ENCODE data around the gene ECE2.
A peak's percentile ranks its signal among the peaks of the same experiment; 100 is the strongest.

ECE2 gene

GRCh38 chr3:184300378-184300720, 24.5 kb downstream of the ECE2 start:
- H3K4me3 ChIP-seq (ENCODE audit: low read length): peak overlapping the region; percentile 68
- DNase-seq (ENCODE audit: low read depth, low spot score): no peak

GRCh38 chr3:184305577-184305976, 29.8 kb downstream of the ECE2 start:
- no peak overlapping the region for H3K4me3 ChIP-seq (ENCODE audit: low read length)
- no peak for DNase-seq (ENCODE audit: low read depth, low spot score)

- no peak for DNase-seq (ENCODE audit: low read depth, low spot score)
- no peak overlapping the region for H3K4me3 ChIP-seq (ENCODE audit: low read length)
Measured at GRCh38 chr3:184306341-184306972, 30.6 kb downstream of the ECE2 start.

- DNase-seq (ENCODE audit: low read depth, low spot score): no peak
Measured at GRCh38 chr3:184307915-184308314, 32.1 kb downstream of the ECE2 start.

GRCh38 chr3:184308744-184309143, 32.9 kb downstream of the ECE2 start:
- DNase-seq (ENCODE audit: low read depth, low spot score): no peak
- no peak overlapping the region for H3K4me3 ChIP-seq (ENCODE audit: low read length)

More at GRCh38 chr3:184307915-184308314, 32.1 kb downstream of the ECE2 start:
- no peak overlapping the region for H3K4me3 ChIP-seq (ENCODE audit: low read length)

- H3K4me3 ChIP-seq (ENCODE audit: low read length): no peak overlapping the region
- no peak for DNase-seq (ENCODE audit: low read depth, low spot score)
Measured at GRCh38 chr3:184311633-184312032, 35.8 kb downstream of the ECE2 start.

- peak; percentile 85 for DNase-seq (ENCODE audit: low read depth, low spot score)
Measured at GRCh38 chr3:184314363-184314699, 38.5 kb downstream of the ECE2 start, which contains the start of gene EIF4G1. Gene EIF4G1, plus strand, starts transcription at chr3:184314606. Its CDS starts 1,191 bp downstream, at chr3:184315797.

GRCh38 chr3:184314700-184315542, 39.1 kb downstream of the ECE2 start:
- peak overlapping the region; percentile 87 for H3K4me3 ChIP-seq (ENCODE audit: low read length)
- no peak for DNase-seq (ENCODE audit: low read depth, low spot score)

More at GRCh38 chr3:184314363-184314699, 38.5 kb downstream of the ECE2 start, which contains the start of gene EIF4G1:
- H3K4me3 ChIP-seq (ENCODE audit: low read length): peak within 1 kb of the TSS; percentile 87

- DNase-seq (ENCODE audit: low read depth, low spot score): no peak
- H3K4me3 ChIP-seq (ENCODE audit: low read length): peak overlapping the region; percentile 87
Measured at GRCh38 chr3:184315543-184315867, 39.7 kb downstream of the ECE2 start.

- DNase-seq (ENCODE audit: low read depth, low spot score): no peak
Measured at GRCh38 chr3:184315871-184316661, 40.2 kb downstream of the ECE2 start.

GRCh38 chr3:184316792-184317191, 41.0 kb downstream of the ECE2 start:
- DNase-seq (ENCODE audit: low read depth, low spot score): no peak
- H3K4me3 ChIP-seq (ENCODE audit: low read length): no peak overlapping the region

More at GRCh38 chr3:184315871-184316661, 40.2 kb downstream of the ECE2 start:
- peak overlapping the region; percentile 87 for H3K4me3 ChIP-seq (ENCODE audit: low read length)

GRCh38 chr3:184317201-184317600, 41.4 kb downstream of the ECE2 start:
- no peak overlapping the region for H3K4me3 ChIP-seq (ENCODE audit: low read length)
- DNase-seq (ENCODE audit: low read depth, low spot score): no peak

GRCh38 chr3:184320104-184320445, 44.3 kb downstream of the ECE2 start:
- no peak overlapping the region for H3K4me3 ChIP-seq (ENCODE audit: low read length)
- no peak for DNase-seq (ENCODE audit: low read depth, low spot score)

GRCh38 chr3:184321666-184322065, 45.8 kb downstream of the ECE2 start:
- no peak overlapping the region for H3K4me3 ChIP-seq (ENCODE audit: low read length)
- no peak for DNase-seq (ENCODE audit: low read depth, low spot score)

GRCh38 chr3:184322731-184323487, 47.1 kb downstream of the ECE2 start:
- DNase-seq (ENCODE audit: low read depth, low spot score): no peak

GRCh38 chr3:184323696-184324095, 47.9 kb downstream of the ECE2 start:
- no peak overlapping the region for H3K4me3 ChIP-seq (ENCODE audit: low read length)
- DNase-seq (ENCODE audit: low read depth, low spot score): no peak

More at GRCh38 chr3:184322731-184323487, 47.1 kb downstream of the ECE2 start:
- H3K4me3 ChIP-seq (ENCODE audit: low read length): no peak overlapping the region

GRCh38 chr3:184325269-184325668, 49.4 kb downstream of the ECE2 start:
- DNase-seq (ENCODE audit: low read depth, low spot score): no peak
- H3K4me3 ChIP-seq (ENCODE audit: low read length): no peak overlapping the region

GRCh38 chr3:184325715-184326369, 50.0 kb downstream of the ECE2 start:
- no peak overlapping the region for H3K4me3 ChIP-seq (ENCODE audit: low read length)
- DNase-seq (ENCODE audit: low read depth, low spot score): no peak

- no peak for DNase-seq (ENCODE audit: low read depth, low spot score)
- H3K4me3 ChIP-seq (ENCODE audit: low read length): no peak overlapping the region
Measured at GRCh38 chr3:184327171-184327570, 51.3 kb downstream of the ECE2 start.

Data from Jurkat, Clone E6-1 (cell line).